Liver (tissue), 9 donors: Measurements from ENCODE around the gene CCT4. TPM values are rescaled to one million over a fixed set of nuclear protein-coding genes. Genes with fewer than 3 reads are reported as not detected.
"Not testable (repeated sequence)": the region's sequence is repeated elsewhere in the genome, so short reads cannot be mapped to it uniquely, and the experiment has no call there.

Experiments used
- DNase-seq: peaks from one replicate; pipeline ENCODE4 v3.0.0-alpha.2; 2017; ENCODE audit warnings: low spot score
- H3K27ac ChIP-seq, 2 donors: one replicate each; pipeline ENCODE4 v1.7.0; 2013; ENCODE audit warnings: inconsistent platforms in 2 of 2, low read length in 2 of 2, control low read depth in 1 of 2, low read depth in 1 of 2, mild to moderate bottlenecking in 1 of 2
- H3K27me3 ChIP-seq, 4 donors: one replicate each; pipeline versions ENCODE4 v1.6.1 to v1.7.0; 2013; ENCODE audit warnings: low read length in 3 of 4, inconsistent platforms in 1 of 4, mild to moderate bottlenecking in 1 of 4, moderate library complexity in 1 of 4; ENCODE audit not compliant: control insufficient read depth in 4 of 4, insufficient read depth in 4 of 4
- H3K36me3 ChIP-seq, 4 donors: one replicate each; pipeline versions ENCODE4 v1.6.1 to v1.7.0; 2013; ENCODE audit warnings: low read length in 3 of 4, mild to moderate bottlenecking in 3 of 4, low read depth in 1 of 4, moderate library complexity in 1 of 4; ENCODE audit not compliant: control insufficient read depth in 4 of 4, insufficient read depth in 3 of 4
- H3K4me1 ChIP-seq, 4 donors: one replicate each; pipeline versions ENCODE4 v1.6.1 to v1.7.0; 2013; ENCODE audit warnings: low read length in 3 of 4, mild to moderate bottlenecking in 3 of 4, moderate library complexity in 1 of 4; ENCODE audit not compliant: control insufficient read depth in 4 of 4, insufficient read depth in 4 of 4
- H3K4me3 ChIP-seq, 3 donors: one replicate each; pipeline versions ENCODE4 v1.6.1 to v1.7.0; 2013; ENCODE audit warnings: low read length in 3 of 3, control low read depth in 1 of 3, low read depth in 1 of 3, mild to moderate bottlenecking in 1 of 3
- H3K9ac ChIP-seq, 2 donors: one replicate each; pipeline ENCODE4 v1.7.0; 2013; ENCODE audit warnings: low read length in 2 of 2, mild to moderate bottlenecking in 2 of 2, moderate library complexity in 2 of 2, control low read depth in 1 of 2, low read depth in 1 of 2
- H3K9me3 ChIP-seq, 4 donors: one replicate each; pipeline versions ENCODE4 v1.6.1 to v1.7.0; 2013; ENCODE audit warnings: low read length in 3 of 4; ENCODE audit not compliant: control insufficient read depth in 4 of 4
- EGR1 ChIP-seq, 2 donors: IDR thresholded peaks; 2 replicates each; pipeline ENCODE4 v1.6.1; 2016 to 2018; ENCODE audit warnings: antibody characterized with exemption in 2 of 2, low read depth in 2 of 2
- FOXA1 ChIP-seq: IDR thresholded peaks from 2 replicates; pipeline ENCODE4 v1.6.1; 2016; ENCODE audit warnings: antibody characterized with exemption
- GABPA ChIP-seq, 2 donors: IDR thresholded peaks in 1 of 2; conservative IDR thresholded peaks in 1 of 2; 2 replicates each; pipeline ENCODE4 v1.6.1; 2016; ENCODE audit warnings: antibody characterized with exemption in 2 of 2, mild to moderate bottlenecking in 1 of 2, moderate library complexity in 1 of 2
- HNF4A ChIP-seq, 2 donors: conservative IDR thresholded peaks; 2 replicates each; pipeline ENCODE4 v1.6.1; 2016; ENCODE audit warnings: antibody characterized with exemption in 2 of 2, mild to moderate bottlenecking in 2 of 2
- HNF4G ChIP-seq: IDR thresholded peaks from 2 replicates; pipeline ENCODE4 v1.6.1; 2016; ENCODE audit warnings: antibody characterized with exemption
- JUND ChIP-seq, 2 donors: IDR thresholded peaks; 2 replicates each; pipeline ENCODE4 v1.6.1; 2016; ENCODE audit warnings: antibody characterized with exemption in 2 of 2
- RAD21 ChIP-seq, 2 donors: IDR thresholded peaks; 2 replicates each; pipeline ENCODE4 v1.6.1; 2016; ENCODE audit warnings: antibody characterized with exemption in 2 of 2, mild to moderate bottlenecking in 2 of 2
- RXRA ChIP-seq, 2 donors: IDR thresholded peaks; 2 replicates each; pipeline ENCODE4 v1.6.1; 2017 to 2018; ENCODE audit warnings: antibody characterized with exemption in 2 of 2, mild to moderate bottlenecking in 1 of 2
- SP1 ChIP-seq: IDR thresholded peaks from 2 replicates; pipeline ENCODE4 v1.6.1; 2018; ENCODE audit warnings: antibody characterized with exemption, mild to moderate bottlenecking
- TAF1 ChIP-seq: conservative IDR thresholded peaks from 2 replicates; pipeline ENCODE4 v1.6.1; 2016; ENCODE audit warnings: antibody characterized with exemption, mild to moderate bottlenecking
- YY1 ChIP-seq: IDR thresholded peaks from 2 replicates; pipeline ENCODE4 v1.6.1; 2016; ENCODE audit warnings: antibody characterized with exemption, mild to moderate bottlenecking
- WGBS: extraction: QIAGEN DNeasy Blood & Tissue Kit; methylation state at CpG from one replicate; pipeline ENCODE4 v1.1.7; 2013; 5-methylcytosine and 5-hydroxymethylcytosine counted together
- polyA plus RNA-seq, 2 donors: library from polyadenylated mRNA; stranded (reverse) in 1 of 2; unstranded in 1 of 2; fragments of 200-250 nt in 1 of 2; fragments of >200 nt in 1 of 2; fragmentation: Nextera tagmentation in 1 of 2; extraction: Ambion mirVana in 1 of 2; gene quantifications; one replicate each; pipeline versions ENCODE4 v1.2.1 to v1.2.3, GENCODE V29; 2013 to 2015
- total RNA-seq, 2 donors: library from RNA; depleted of rRNA; stranded (reverse); fragments of >200 nt; gene quantifications; one replicate each; pipeline ENCODE4 v1.2.3, GENCODE V29; 2014
- TF ChIP-seq, protein P1 (sequence below): IDR thresholded peaks from 2 replicates; pipeline ENCODE4 v1.6.1; 2016; ENCODE audit warnings: antibody characterized with exemption
- TF ChIP-seq, protein P2 (sequence below): IDR thresholded peaks from 2 replicates; pipeline ENCODE4 v1.6.1; 2016; ENCODE audit warnings: antibody characterized with exemption, mild to moderate bottlenecking
- TF ChIP-seq, protein P3 (sequence below): fragments of 150-350 bp; IDR thresholded peaks from 2 replicates; pipeline ENCODE4 v1.5.1; 2017; ENCODE audit warnings: improper control_type of control experiment, low read depth, low read length; ENCODE audit not compliant: missing input control
- TF ChIP-seq, protein P4 (sequence below): IDR thresholded peaks from 2 replicates; pipeline ENCODE4 v1.6.1; 2016; ENCODE audit warnings: antibody characterized with exemption
- donor health status: healthy.
- donor health status: healthy.
- donor health status: healthy.
- donor health status: healthy.
- donor health status: healthy.

The CCT4 gene
- total and polyA plus RNA-seq, 4 donors: 35.7 to 65.2 (median 38.4) TPM

DNA sequence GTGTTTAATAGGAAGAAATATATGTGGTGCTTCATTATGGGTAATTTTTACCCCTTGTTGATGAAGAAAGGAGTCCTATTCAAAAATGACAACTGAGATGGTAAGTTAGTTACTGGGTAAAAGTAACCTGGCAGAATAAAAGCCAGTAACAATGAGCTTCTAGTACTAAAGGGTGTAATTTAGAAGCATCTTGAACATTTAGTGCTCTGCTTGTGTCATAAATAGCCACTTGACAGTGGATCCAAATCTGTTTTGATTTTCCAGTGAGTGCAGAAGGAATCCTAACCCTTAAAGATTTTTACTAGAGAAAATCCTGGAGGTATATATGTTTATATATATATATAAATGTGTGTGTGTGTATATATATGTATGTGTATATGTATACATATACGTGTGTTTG, 32.1 kb upstream of the CCT4 start:
- no peaks in the 10 kb centered on the region for H3K9me3 ChIP-seq
- no peak overlapping the region for H3K9ac ChIP-seq
- no peaks in the 10 kb centered on the region for H3K4me1 ChIP-seq
- H3K4me3 ChIP-seq: no peak overlapping the region
- WGBS: 90% methylated on average over 1 of the region's 1 CpG
- TF ChIP-seq, protein P1, sequence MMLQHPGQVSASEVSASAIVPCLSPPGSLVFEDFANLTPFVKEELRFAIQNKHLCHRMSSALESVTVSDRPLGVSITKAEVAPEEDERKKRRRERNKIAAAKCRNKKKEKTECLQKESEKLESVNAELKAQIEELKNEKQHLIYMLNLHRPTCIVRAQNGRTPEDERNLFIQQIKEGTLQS: no peak
- no peak for TF ChIP-seq HNF4A (conservative IDR thresholded peaks at IDR 0.05)
- TF ChIP-seq JUND (IDR thresholded peaks at IDR 0.05): no peak
- TF ChIP-seq, protein P2, sequence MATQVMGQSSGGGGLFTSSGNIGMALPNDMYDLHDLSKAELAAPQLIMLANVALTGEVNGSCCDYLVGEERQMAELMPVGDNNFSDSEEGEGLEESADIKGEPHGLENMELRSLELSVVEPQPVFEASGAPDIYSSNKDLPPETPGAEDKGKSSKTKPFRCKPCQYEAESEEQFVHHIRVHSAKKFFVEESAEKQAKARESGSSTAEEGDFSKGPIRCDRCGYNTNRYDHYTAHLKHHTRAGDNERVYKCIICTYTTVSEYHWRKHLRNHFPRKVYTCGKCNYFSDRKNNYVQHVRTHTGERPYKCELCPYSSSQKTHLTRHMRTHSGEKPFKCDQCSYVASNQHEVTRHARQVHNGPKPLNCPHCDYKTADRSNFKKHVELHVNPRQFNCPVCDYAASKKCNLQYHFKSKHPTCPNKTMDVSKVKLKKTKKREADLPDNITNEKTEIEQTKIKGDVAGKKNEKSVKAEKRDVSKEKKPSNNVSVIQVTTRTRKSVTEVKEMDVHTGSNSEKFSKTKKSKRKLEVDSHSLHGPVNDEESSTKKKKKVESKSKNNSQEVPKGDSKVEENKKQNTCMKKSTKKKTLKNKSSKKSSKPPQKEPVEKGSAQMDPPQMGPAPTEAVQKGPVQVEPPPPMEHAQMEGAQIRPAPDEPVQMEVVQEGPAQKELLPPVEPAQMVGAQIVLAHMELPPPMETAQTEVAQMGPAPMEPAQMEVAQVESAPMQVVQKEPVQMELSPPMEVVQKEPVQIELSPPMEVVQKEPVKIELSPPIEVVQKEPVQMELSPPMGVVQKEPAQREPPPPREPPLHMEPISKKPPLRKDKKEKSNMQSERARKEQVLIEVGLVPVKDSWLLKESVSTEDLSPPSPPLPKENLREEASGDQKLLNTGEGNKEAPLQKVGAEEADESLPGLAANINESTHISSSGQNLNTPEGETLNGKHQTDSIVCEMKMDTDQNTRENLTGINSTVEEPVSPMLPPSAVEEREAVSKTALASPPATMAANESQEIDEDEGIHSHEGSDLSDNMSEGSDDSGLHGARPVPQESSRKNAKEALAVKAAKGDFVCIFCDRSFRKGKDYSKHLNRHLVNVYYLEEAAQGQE: no peak
- no peak for TF ChIP-seq FOXA1
- no peak for TF ChIP-seq GABPA (IDR thresholded peaks at IDR 0.05 in 1 of 2, conservative IDR thresholded peaks at IDR 0.05 in 1 of 2)
- no peak for TF ChIP-seq SP1
- TF ChIP-seq, protein P3, sequence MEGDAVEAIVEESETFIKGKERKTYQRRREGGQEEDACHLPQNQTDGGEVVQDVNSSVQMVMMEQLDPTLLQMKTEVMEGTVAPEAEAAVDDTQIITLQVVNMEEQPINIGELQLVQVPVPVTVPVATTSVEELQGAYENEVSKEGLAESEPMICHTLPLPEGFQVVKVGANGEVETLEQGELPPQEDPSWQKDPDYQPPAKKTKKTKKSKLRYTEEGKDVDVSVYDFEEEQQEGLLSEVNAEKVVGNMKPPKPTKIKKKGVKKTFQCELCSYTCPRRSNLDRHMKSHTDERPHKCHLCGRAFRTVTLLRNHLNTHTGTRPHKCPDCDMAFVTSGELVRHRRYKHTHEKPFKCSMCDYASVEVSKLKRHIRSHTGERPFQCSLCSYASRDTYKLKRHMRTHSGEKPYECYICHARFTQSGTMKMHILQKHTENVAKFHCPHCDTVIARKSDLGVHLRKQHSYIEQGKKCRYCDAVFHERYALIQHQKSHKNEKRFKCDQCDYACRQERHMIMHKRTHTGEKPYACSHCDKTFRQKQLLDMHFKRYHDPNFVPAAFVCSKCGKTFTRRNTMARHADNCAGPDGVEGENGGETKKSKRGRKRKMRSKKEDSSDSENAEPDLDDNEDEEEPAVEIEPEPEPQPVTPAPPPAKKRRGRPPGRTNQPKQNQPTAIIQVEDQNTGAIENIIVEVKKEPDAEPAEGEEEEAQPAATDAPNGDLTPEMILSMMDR: no peak
- no peak for TF ChIP-seq RXRA (IDR thresholded peaks at IDR 0.05)
- TF ChIP-seq EGR1 (IDR thresholded peaks at IDR 0.05; ENCODE audit: low read depth in 2 of 2): no peak
- no peaks in the 10 kb centered on the region for H3K27me3 ChIP-seq
- peaks cover 0 to 3% (median 1%) of the 10 kb centered on the region in 4 donors for H3K36me3 ChIP-seq
- DNase-seq: no peak
- no peak overlapping the region for H3K27ac ChIP-seq

DNA sequence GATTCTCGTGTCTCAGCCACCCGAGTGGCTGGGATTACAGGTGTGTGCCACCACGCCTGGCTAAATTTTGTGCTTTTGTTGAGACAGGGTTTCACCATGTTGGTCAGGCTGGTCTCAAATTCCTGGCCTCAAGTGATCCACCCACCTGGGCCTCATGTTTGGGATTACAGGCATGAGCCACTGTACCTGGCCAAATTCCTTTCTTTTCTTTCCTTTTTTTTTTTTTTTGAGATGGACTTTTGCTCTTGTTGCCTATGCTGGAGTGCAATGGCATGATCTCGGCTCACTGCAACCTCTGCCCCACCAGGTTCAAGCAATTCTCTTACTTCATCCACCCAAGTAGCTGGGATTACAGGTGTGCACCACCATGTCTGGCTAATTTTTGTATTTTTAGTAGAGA, 26.3 kb upstream of the CCT4 start:
- not testable (repeated sequence) for H3K27ac ChIP-seq, H3K4me3 ChIP-seq, H3K9me3 ChIP-seq, DNase-seq, H3K27me3 ChIP-seq, H3K36me3 ChIP-seq, H3K9ac ChIP-seq, H3K4me1 ChIP-seq
- TF ChIP-seq HNF4A (conservative IDR thresholded peaks at IDR 0.05): peak in 1 of 2 donors; percentile 35
- WGBS: 85% methylated on average over 4 of the region's 4 CpGs

DNA sequence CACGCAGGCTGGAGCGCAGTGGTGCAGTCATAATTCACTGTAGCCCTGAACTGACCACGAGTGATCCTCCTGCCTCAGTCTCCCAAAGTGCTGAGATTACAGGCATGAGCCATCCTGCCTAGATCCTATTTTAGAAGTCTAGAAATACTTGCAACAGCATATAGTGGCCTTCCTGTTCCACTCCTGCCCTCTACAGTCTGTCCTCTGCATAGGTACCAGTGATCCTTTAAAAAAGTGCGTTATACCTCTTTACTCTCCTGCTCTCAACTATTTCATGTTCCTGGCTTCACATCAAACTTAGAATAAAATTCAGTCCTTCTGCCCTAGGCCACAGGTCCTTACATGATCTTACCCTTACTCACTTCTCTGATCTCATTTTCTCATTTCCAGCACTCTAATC, 23.1 kb upstream of the CCT4 start:
- Histone ChIP-seq H3K9me3 (no peaks in the 10 kb centered on the region), H3K27me3 (no peaks in the 10 kb centered on the region), H3K36me3 (no peaks in the 10 kb centered on the region), H3K9ac (no peak overlapping the region), H3K4me1 (peaks cover 3 to 13% (median 8%) of the 10 kb centered on the region in 4 donors), H3K4me3 (no peak overlapping the region), H3K27ac (no peak overlapping the region)
- 96% methylated on average over 4 of the region's 4 CpGs for WGBS
- no peak for DNase-seq
- TF ChIP-seq YY1 (no peak), TAF1 (no peak), RAD21 (IDR thresholded peaks at IDR 0.05) (peak in 1 of 2 donors; percentile 44), RXRA (IDR thresholded peaks at IDR 0.05) (no peak), HNF4G (no peak)
- TF ChIP-seq, protein P3: no peak
- TF ChIP-seq, protein P4, sequence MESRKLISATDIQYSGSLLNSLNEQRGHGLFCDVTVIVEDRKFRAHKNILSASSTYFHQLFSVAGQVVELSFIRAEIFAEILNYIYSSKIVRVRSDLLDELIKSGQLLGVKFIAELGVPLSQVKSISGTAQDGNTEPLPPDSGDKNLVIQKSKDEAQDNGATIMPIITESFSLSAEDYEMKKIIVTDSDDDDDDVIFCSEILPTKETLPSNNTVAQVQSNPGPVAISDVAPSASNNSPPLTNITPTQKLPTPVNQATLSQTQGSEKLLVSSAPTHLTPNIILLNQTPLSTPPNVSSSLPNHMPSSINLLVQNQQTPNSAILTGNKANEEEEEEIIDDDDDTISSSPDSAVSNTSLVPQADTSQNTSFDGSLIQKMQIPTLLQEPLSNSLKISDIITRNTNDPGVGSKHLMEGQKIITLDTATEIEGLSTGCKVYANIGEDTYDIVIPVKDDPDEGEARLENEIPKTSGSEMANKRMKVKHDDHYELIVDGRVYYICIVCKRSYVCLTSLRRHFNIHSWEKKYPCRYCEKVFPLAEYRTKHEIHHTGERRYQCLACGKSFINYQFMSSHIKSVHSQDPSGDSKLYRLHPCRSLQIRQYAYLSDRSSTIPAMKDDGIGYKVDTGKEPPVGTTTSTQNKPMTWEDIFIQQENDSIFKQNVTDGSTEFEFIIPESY: no peak
